ENCODE results near the gene TMEM72. TPM values are rescaled to one million over a fixed set of nuclear protein-coding genes. Genes with fewer than 3 reads are reported as not detected.

Gene TMEM72
- total RNA-seq, 1 donor from 2014 or later = not detected

DNA sequence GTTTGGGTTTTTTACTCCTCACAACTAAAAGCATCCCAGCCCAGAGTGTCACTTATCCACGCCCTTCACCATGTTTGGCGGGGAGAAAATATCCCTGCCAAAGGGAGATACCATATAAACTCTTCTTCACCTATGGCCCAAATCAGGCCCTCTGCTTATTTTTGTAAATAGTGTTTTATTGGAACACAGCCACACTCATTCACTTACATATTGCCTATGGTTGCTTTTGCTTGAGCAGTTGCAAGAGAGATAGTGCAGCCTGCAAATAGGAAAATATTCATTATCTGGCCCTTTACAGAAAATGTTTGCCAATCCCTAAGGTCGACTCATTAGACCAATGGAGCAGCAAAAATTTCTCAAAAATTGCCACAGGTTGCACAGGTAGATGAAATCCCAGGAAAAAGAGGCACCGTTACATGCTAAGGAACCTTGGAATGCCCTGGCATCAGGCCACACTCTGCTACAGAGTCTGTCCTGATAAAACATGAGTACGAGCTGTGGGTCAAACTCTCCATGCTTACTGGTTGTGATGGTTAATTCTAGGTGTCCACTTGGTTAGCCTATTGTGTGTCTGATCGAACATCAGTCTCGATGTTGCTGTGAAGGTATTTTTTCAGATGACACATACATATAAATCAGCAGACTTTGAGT lies 40.6 kb downstream of the TMEM72 start:
- DNase-seq (ENCODE audit: low spot score) = peak; percentile 20

DNA sequence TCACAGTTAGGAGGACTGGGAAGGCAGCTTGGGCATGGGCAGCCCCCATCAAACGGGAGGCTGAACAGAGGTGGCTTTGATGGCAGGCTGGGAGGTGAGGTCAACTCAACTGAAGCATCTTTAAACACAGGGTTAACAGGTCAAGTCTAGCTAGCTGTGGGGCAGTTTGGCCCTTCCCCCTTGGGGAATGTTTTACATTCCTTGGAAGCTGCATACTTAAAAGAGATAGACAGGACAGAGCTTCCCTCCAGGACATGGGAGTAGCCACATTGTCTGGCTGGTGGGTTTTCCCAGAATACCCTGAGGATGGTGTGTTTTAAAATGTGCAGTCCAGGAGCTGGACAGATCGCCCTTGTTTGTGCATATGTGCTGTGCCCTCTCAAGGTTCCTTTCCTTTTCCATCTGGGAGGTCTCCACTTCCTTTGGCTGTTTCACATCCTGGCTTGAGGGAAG lies 41.7 kb downstream of the TMEM72 start:
- peak; percentile 11 for DNase-seq (ENCODE audit: low spot score)

DNA sequence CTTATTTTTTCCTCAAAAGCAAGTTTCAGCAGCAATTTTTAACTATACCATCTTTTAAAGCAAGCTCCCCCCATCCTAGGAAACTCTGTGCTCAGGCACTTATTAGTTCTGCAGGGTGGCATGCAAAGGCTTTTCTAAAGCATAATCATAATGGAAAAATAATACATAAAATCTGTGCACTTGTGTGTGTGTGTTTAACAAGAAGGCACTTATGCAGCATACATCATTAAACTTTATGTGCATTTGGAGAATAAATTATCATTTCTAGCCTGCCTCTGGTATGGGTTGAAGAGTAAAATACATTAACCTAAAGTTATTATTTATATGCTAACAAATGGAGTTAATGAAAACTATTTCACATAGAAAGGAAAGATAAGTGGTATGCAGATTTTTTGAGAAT lies 42.9 kb downstream of the TMEM72 start:
- DNase-seq (ENCODE audit: low spot score) = no peak

DNA sequence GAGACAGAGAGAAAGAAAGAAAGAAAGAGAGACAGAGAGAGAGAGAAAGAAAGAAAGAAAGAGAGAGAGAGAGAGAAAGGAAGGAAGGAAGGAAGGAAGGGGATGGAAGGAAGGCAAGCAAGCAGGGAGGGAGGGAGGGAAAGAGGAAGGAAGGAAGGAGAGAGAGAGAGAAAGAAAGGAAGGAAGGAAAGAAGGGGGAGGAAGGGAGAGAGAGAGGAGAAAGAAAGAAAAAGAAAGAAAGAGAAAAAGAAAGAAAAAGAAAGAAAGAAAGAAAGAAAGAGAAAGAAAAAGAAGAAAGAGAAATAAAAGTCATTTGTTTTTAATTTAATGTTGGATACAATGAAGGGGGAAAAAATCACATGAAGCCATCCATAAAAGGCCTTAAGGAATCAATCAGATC lies 43.8 kb downstream of the TMEM72 start:
- no peak for DNase-seq (ENCODE audit: low spot score)

DNA sequence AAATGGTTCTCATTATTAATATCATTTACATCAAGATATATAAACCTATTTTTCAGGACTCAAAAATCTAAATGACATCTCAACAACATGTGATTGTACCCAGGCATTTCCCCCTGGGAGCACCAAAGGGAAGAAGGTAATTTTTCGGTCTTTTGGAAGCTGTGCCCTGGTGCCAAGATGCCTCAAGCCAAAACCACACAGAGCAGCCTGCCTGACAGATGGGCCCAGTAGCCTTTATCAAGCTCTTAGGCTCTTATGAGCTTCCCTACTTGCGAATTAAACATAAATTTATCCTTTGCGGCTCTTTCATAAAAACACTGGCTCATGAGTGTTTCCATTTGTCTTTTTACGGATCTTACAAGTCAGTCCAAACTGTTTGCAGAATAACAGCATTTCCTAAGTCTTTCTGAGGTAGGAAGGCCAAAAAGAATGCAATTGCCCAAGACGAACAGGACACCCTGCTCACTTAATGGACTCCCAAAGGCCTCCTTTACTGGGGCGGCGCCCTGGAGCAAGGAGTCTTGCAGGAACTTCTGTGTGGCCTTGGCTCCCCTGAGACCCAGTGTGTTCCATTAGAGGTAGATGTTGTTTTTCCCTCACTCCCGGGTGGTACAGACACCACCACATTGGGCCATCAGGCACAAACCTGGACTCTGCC lies 44.4 kb downstream of the TMEM72 start:
- peak; percentile 89 for DNase-seq (ENCODE audit: low spot score)

DNA sequence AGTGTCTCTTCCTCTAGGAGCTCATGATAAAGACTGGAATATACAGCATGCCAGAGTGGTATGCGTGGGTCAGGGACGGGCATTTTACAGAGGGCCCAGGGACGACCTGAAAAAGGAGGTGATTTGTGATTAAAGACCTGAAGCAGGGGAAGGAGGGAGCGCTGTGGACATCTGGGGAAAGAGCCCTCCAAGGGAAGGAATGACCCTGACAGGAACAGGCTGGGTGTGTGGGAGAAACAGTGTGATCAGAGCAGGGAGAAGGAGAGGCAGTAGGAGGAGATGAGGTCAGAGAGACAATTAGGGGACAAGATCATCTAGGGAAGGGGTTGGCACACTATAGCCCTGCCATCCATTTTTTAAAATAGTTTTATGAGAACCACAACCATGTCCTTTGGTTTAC lies 45.1 kb downstream of the TMEM72 start:
- DNase-seq (ENCODE audit: low spot score) = peak; percentile 37

DNA sequence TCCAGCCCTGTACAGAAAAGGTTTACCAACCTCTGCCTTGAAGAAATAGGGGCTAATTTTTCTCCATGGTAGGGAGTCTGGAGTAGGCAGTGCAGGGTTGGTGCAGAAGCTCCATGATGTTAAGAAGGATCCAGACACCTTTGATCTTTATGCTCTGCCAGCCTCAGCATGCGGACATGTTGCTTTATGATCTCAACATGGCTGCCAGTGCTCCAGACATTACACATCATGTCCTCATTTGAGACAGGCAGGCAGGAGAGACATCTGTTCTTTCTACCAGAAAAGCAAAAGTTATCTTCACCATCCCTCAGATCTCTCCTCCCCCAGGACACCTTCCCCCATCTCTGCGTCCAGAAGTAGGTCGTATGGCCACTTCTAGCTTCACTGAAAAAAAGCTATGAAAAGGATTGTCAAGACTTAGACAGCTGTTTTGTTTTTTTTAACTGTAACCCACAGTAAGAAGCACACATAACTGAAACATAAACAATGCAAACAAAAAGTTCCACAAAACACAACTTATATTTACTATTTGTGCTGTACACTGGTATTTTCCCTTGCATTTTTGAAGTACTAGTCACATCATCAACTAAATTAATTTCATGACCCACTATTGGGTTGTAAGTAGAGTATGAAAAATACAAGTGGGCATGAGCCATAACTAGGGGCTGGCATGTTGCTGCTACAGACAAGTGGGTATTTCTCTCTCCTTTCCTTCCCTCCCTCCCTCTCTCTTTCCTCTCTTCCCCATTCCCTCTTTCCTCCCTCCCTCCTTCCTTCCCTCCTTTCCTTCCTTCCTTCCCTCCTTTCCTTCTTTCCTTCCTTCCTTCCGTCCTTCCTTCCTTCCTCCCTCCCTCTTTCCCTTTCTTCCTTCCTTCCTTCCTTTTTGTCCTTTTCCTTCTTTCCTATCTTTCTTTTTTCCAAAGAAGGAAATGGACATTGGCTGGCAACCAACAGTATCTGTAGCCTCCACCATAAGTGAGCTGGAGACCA lies 45.9 kb downstream of the TMEM72 start:
- DNase-seq (ENCODE audit: low spot score) = peak; percentile 16

DNA sequence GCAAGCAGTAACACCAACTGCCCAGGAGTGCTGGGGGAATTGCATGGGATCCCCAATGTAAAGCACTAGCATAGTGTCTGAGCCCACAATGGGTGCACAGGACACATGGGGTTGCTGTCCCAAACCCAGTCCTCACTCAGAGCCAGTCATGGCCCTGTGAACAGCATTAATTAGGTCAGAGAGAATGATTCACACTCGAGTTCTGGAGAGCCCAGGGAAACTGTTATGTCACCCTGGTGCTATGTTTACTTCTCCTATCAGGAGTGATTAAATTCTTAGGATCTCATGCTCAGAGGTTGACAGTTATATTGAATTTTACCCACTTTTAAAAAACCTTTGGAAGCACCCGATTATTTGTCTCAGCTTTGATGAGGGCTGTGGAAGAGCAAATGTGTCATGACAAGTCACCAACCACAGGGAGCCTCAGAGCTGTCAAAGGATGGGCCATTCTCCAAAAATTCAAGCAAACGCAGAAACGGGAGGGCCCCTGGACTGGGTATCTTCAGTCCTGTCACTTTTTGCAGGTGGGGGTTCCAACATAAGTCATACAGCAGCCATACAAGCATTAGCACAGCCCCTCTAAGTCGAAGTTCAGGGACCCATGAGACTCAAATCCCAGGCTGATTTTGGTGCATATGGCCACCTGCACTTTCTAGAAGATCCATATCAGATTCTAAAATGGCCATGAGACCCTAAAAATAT lies 47.2 kb downstream of the TMEM72 start:
- DNase-seq (ENCODE audit: low spot score) = peak; percentile 55

DNA sequence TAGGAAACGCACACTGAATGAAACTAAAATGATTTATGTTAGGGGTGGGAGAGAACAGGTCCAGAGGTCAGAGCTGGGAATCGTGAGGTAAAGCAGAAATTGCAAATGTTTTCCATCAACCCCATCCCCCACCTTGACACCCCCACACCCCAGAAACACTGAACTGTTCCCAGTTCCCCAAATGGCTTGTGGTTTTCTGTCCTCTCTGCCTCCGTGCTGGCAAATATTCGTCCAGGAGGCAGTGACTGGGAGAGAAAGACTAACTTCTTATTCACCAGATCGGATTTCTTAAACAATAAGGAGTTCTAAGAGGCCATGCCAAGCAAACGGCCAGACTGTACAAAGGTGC lies 47.7 kb downstream of the TMEM72 start:
- DNase-seq (ENCODE audit: low spot score) = no peak

DNA sequence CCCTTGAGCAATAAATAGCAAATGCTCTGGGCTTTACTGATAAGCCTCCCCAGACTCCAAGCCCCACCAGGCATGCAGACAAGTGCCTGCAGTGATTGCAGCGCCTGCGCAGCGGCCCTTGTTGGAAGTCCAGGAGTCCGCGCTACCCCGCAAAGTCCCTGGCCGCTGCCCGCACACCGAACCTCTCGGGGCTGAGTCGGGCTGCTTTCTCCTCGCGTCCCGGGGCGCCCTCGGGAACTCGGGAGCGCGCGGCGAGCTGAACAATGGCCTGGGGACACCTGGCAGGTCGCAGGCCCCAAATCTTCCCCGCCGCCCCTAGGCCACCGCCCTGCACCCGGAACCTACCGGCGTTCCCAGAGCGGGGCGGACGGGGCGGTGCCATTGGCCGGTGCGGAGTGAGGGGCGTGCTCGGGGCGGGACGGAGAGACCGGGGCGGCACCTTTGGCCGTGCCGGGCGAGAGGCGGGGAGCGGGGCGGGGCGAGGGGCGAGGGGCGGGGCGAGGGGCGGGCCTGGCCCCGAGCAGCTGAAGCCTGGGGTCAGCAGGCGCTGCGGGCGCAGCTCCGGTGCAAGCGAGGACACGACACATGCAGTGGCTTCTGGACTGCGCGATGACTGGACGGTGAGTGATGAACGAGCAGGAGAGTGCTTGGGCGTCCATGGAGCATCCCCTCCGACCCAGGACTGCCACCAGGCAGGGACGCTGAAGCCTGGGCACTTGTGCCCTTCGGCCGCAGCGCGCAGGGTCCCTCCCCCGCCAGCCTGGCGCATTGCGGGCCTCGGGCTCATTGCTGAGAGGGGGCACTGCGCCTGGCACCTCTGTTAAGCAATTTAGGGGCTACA lies 48.3 kb downstream of the TMEM72 start, which contains the start of gene RASSF4:
Gene RASSF4, plus strand, starts transcription at position 556 of the 841 bp plus-strand sequence. CDS start 10,401 bp downstream, outside the sequence.
- peak; percentile 98 for DNase-seq (ENCODE audit: low spot score)

DNA sequence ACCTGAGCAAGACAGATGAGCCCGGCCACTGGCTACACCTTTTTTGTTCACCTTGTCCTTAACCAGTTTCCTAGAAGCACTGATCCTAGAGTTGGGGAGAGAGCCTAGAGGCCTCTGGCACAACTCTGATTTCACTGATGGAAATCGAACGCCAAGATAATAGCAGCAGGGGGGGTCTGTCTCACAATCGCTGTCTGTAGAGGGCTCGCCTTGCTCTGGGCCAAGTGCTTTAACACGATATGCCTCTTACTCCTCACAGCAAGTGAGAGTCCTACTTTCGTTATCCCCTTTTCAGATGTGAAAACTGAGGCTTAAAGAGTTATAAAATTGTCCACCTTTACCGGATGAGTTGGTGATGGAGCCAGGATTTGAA lies 48.9 kb downstream of the TMEM72 start:
- DNase-seq (ENCODE audit: low spot score) = no peak

DNA sequence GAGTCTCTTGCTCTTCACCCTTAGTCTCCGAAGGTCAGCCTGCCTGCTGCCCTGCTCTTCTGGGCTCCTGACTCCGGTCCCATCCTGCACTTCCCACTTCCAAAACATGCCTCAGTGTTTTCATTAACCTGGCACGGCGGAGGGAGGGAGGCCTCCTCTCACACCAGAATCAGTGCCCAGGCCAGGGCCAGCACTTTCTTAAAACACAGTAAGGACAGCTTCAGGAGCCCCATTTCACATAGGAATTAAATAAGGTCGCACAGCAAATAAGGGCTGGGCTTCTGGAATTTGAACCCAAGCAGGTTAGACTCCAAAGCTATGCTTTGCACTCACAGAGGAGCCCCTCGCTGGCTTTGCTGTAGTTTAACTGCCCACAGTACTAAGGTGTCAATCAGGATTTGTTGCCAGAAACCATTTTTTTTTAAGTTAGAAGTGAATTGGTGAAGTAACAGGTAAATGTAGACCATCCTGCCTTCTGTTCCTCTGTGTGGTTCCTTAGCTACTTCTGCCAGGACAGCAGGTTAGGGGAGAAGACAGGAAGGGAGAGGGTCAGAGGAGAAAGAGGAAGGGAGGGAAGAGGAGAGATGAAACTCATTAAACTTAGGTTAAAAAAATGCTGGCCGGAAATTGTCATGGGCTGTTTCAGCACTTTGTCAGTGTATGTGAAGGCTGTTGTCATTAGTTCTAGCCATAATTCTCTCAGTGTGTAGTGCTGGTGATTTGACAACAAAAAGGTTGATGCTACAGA lies 49.5 kb downstream of the TMEM72 start:
- peak; percentile 20 for DNase-seq (ENCODE audit: low spot score)

DNA sequence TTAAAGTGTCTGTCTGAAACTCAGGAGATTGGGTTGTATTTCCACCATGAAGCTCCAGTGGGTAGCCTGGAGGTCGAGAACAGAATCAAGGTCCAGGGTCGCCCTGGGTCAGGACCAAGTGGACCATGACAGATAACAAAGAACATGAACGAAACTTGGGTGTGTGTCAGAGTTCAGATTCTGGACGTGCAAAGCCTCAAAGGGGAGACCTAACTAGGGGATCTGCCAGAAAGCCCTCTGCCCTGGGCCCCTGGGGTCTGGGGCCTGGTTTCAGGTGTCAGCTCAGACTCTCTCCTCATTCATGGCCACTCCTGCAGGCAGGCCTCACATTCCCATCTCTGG lies 50.1 kb downstream of the TMEM72 start:
- peak; percentile 79 for DNase-seq (ENCODE audit: low spot score)

DNA sequence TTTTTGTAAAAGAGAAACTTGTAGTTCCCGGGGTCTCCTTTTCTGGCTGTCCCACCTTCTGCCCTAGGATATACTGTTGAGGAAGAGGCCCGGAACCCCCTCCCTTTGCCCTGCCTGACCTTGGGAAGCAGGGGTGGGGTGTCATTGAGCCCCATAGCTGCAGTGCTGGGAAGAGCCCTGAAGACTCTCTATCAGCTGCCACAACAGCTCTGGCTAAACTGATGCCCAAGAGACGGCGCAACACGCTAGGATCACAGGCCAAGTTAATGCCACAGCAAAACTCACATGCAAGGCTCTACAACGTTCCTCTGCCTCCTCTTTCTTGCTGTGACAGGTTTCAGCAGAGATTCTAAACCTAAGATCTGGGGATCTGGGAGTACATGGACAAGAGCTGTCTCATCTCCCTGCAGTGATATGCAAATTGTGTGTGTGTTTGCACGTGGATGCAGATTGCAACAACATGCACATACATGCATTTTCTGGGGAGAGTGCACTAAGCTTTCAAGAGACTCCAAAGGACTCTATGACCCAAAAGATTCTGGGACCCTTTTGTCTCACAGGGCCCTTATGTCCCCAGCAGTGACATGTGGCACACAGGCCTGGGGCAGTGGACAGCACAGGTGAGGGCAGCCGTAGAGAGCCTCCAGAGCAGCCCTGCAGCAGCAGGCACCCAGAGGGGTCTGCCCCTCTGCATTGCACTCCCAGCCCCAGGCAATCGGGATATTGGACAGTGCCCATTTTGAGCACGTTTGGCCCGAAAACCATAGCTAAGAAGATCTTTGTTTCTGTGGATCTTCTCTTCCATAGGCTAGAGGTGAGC lies 51.0 kb downstream of the TMEM72 start:
- DNase-seq (ENCODE audit: low spot score) = peak; percentile 43

DNA sequence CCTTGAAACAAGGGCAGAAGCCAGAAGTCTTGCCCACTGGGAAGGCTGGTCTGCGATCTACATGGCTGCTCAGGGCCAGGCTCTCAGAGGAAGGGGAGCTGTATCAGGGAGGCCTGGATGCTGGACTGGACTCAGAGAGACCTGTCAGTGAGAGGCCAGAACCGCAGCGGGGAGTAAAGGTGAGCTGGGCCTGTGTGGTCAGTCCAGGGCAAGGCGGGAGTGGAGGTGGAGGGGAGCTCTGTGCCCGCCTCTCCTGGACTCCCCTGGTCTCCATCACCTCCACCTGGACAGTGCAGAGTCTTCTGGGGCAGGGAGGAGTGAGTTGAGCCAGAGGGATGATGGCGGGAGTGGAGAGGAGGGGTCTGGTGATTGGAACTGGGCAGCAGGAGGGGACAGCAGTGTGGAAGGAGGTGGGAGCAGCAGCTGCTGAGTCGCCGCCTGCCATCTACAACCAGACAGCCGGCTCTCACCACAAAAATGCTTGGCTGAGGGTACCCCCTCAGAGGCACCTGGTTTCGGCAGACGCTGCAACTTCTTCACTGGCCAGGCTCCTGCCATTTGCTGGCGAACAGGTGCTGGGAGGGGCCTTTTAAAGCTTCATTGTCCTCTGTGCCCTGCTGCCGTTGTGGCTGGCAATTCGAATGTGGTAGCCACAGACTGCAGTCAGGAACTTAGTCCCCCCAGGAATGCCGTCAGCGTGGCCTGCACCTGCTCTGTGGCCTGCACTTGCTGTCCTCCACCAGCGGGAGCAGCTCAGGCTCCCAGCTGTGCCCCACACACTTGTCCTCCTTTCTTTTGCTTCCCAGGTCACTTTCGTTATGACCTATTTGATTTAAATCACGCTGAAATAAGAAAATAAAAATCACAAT lies 52.0 kb downstream of the TMEM72 start:
- DNase-seq (ENCODE audit: low spot score) = no peak

DNA sequence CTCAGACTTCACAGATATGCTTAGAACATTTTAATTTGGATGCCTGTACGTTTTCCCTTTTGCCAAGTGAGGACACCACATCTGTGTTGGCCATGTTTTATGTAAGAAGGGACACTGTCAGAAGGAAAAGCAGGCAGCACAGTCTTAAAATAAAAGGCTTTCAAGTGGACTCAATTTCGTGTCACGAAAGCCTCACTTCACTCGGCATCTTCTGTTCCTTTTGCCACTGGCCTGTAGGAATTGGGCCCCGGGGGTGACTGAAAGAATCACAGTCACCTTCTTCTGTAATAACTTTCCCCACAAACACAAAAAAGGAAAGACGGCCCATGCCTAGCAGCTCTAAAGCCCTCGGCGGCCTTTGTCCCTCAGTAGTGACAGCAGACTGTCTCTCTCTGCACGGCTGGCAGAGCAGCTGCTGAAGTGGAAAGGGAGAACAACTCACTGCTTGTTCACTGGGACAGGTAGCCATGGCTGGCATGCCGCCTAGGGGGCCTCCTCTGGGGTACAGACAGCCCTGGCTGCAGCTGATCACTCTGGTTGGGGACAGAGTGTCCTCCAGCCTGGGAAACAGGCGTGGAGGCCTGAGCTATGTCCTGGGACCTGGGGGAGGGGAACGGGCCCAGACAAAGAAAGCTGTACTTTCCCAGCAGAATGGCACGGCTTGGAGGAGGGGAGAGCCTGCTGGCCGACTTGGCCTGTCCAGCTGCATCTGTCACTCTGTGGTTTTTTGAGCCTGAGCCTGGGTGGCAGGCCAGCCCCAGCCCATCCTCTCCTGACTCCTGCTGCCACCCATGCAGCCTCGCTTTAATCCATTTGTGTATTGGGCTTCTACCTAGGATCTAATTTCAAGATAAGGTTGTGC lies 52.9 kb downstream of the TMEM72 start:
- DNase-seq (ENCODE audit: low spot score) = peak; percentile 87

DNA sequence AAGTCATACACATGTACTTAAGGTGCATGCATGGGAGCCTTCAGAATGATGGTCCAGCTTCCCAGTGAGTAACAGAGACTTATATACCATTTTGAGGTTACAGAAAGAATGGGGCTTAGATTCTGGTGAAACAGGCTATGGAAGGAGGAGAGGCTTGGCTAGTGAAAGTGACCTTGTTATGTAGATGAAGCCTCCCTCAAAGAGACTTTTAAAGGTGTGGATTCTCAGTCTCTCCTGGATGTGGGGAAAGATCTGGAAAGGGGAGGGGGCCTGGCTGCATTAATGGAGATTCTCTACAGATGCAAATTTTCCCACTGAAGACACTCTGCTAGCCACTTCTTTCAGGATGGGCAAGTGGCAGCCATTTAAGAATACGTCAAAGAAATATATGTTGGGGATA lies 54.0 kb downstream of the TMEM72 start:
- DNase-seq (ENCODE audit: low spot score) = no peak
